Sigmoid colon (tissue), 3 donors: ENCODE results near the gene RSF1.

Experiments used
- POLR2A ChIP-seq, 2 donors: fragments of 450-650 bp; IDR thresholded peaks; one replicate each; pipeline ENCODE4 v1.6.1; 2016; ENCODE audit warnings: antibody characterized with exemption in 2 of 2, mild to moderate bottlenecking in 2 of 2, moderate library complexity in 2 of 2
- TF ChIP-seq, protein P1 (sequence below), 4 experiments: fragments of 450-650 bp in 3 of 4; fragments of 200-600 bp in 1 of 4; IDR thresholded peaks; one replicate each; pipeline ENCODE4 v1.5.1; 2016 to 2019; ENCODE audit warnings: antibody characterized with exemption in 4 of 4, mild to moderate bottlenecking in 3 of 4, moderate library complexity in 2 of 4

DNA sequence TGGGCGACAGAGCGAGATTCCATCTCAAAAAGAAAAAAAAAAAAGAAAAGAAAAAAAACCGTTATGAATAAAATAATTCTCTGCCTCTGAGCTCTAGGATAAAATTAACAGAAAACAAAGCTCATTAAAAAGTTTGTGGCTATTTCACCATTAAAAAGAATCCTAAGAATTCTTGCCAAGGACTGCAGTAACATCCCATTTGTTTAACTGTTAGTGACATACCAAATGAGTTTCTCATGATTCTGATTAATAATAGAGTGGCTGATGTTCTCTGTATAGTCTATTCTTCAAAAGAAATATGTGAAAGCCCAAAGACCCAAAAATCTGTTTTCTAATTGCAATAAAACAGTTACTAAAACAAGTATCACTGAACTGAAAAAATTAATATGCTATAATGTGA, 202.6 kb downstream of the RSF1 start:
- TF ChIP-seq POLR2A (IDR thresholded peaks at IDR 0.05), result no peak
- TF ChIP-seq, protein P1, sequence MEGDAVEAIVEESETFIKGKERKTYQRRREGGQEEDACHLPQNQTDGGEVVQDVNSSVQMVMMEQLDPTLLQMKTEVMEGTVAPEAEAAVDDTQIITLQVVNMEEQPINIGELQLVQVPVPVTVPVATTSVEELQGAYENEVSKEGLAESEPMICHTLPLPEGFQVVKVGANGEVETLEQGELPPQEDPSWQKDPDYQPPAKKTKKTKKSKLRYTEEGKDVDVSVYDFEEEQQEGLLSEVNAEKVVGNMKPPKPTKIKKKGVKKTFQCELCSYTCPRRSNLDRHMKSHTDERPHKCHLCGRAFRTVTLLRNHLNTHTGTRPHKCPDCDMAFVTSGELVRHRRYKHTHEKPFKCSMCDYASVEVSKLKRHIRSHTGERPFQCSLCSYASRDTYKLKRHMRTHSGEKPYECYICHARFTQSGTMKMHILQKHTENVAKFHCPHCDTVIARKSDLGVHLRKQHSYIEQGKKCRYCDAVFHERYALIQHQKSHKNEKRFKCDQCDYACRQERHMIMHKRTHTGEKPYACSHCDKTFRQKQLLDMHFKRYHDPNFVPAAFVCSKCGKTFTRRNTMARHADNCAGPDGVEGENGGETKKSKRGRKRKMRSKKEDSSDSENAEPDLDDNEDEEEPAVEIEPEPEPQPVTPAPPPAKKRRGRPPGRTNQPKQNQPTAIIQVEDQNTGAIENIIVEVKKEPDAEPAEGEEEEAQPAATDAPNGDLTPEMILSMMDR (IDR thresholded peaks at IDR 0.05), result no peak
